HCT116 (cell line): ENCODE data around the gene SYT9. TPM values are rescaled to one million over a fixed set of nuclear protein-coding genes. Genes with fewer than 3 reads are reported as not detected.

Source experiments
- ATAC-seq: fragments of 200-7000 bp; cut with Tn5 transposase; 2 replicates; pipeline ENCODE4 v1.9.1; 2020; ENCODE audit warnings: mild to moderate bottlenecking, moderate library complexity
- BruUV-seq: library from RNA; stranded (reverse); fragments of 400-500 nt; replicated peaks from 2 replicates; lab custom pipeline; 2021; lab: Mats Ljungman, UMichigan
- CTCF ChIA-PET: fragments of 300-600 bp; sonication (Branson Sonifier 250); formaldehyde crosslinking; loops from one replicate; lab custom pipeline; 2021; ENCODE audit warnings: antibody characterized with exemption; lab: Charles Lee
- POLR2A ChIA-PET: fragments of 300-600, 350-600 bp; sonication (Branson Sonifier 250); formaldehyde crosslinking; loops from one replicate; lab custom pipeline; 2021; ENCODE audit warnings: antibody characterized with exemption; lab: Charles Lee
- RAD21 ChIA-PET, 2 experiments: fragments of 300-600 bp; sonication (Branson Sonifier 250); formaldehyde crosslinking; loops; one replicate each; lab custom pipeline; 2023; ENCODE audit warnings: low total read pairs in 2 of 2; ENCODE audit not compliant: uncharacterized antibody in 2 of 2, unreplicated experiment in 2 of 2, low non-redundant PET in 1 of 2; lab: Charles Lee
- DNase-seq: peaks from one replicate; pipeline ENCODE4 v3.0.0-alpha.2; 2010; ENCODE audit warnings: low read depth, low spot score
- H2AFZ ChIP-seq: fragments of 200-600 bp; shearing (Covaris generic), sonication (generic); 2 replicates; pipeline ENCODE4 v1.6.1; 2017; ENCODE audit warnings: low read depth, mixed run types, mixed read lengths, antibody characterized with exemption, low read length; ENCODE audit not compliant: poor library complexity, severe bottlenecking
- H3K27ac ChIP-seq: 2 replicates; pipeline ENCODE4 v1.5.1; 2012; ENCODE audit warnings: low read depth, low read length
- H3K27me3 ChIP-seq: fragments of 200-600 bp; sonication (generic); 2 replicates; pipeline ENCODE4 v1.6.1; 2016; ENCODE audit warnings: mixed run types, low read length, mixed read lengths; ENCODE audit not compliant: insufficient read depth
- H3K36me3 ChIP-seq, 2 experiments: fragments of 200-500 bp in 1 of 2; fragments of 200-600 bp in 1 of 2; sonication (Bioruptor generic) in 1 of 2; sonication (generic) in 1 of 2; 2 replicates each; pipeline versions ENCODE4 v1.5.1 to v1.6.1; 2014 to 2016; ENCODE audit warnings: low read length in 2 of 2, inconsistent platforms in 1 of 2, mixed read lengths in 1 of 2, mixed run types in 1 of 2; ENCODE audit not compliant: insufficient read depth in 2 of 2, control insufficient read depth in 1 of 2
- H3K4me1 ChIP-seq, 2 experiments: fragments of 200-600 bp in 1 of 2; sonication (generic) in 1 of 2; 2 replicates each; pipeline versions ENCODE4 v1.5.1 to v1.6.1; 2012 to 2017; ENCODE audit warnings: low read length in 2 of 2, inconsistent platforms in 1 of 2, mild to moderate bottlenecking in 1 of 2, mixed read lengths in 1 of 2, mixed run types in 1 of 2, moderate library complexity in 1 of 2; ENCODE audit not compliant: insufficient read depth in 2 of 2, control insufficient read depth in 1 of 2
- H3K4me2 ChIP-seq: fragments of 200-600 bp; sonication (generic); 2 replicates; pipeline ENCODE4 v1.6.1; 2017; ENCODE audit warnings: mixed run types, low read length, mixed read lengths
- H3K4me3 ChIP-seq, 2 experiments: fragments of 200-600 bp in 1 of 2; sonication (generic) in 1 of 2; replicated peaks in 1 of 2; 2 replicates each; pipeline ENCODE4 v1.5.1; 2011 to 2016; ENCODE audit warnings: low read length in 2 of 2, control low read depth in 1 of 2, low read depth in 1 of 2, mild to moderate bottlenecking in 1 of 2, mixed read lengths in 1 of 2, mixed run types in 1 of 2
- H3K79me2 ChIP-seq: fragments of 200-600 bp; sonication (generic); 2 replicates; pipeline ENCODE4 v1.6.1; 2017; ENCODE audit warnings: mild to moderate bottlenecking, mixed run types, low read length, moderate library complexity, mixed read lengths; ENCODE audit not compliant: insufficient read depth
- H3K9ac ChIP-seq: fragments of 200-600 bp; sonication (generic); 2 replicates; pipeline ENCODE4 v1.6.1; 2016; ENCODE audit warnings: low read length, mixed read lengths
- H3K9me2 ChIP-seq: fragments of 200-600 bp; sonication (generic), shearing (Covaris generic); 2 replicates; pipeline ENCODE4 v1.6.1; 2017; ENCODE audit warnings: mixed run types, mild to moderate bottlenecking, moderate library complexity; ENCODE audit not compliant: insufficient read depth
- H3K9me3 ChIP-seq, 2 experiments: fragments of 200-500 bp in 1 of 2; fragments of 200-600 bp in 1 of 2; sonication (Bioruptor generic) in 1 of 2; sonication (generic) in 1 of 2; 2 replicates each; pipeline ENCODE4 v1.6.1; 2014 to 2017; ENCODE audit warnings: low read length in 2 of 2, mixed read lengths in 2 of 2, inconsistent platforms in 1 of 2, low read depth in 1 of 2, mild to moderate bottlenecking in 1 of 2, mixed run types in 1 of 2, moderate library complexity in 1 of 2; ENCODE audit not compliant: control insufficient read depth in 1 of 2, insufficient read depth in 1 of 2
- H4K20me1 ChIP-seq: fragments of 200-600 bp; sonication (generic), shearing (Covaris generic); 2 replicates; pipeline ENCODE4 v1.6.1; 2017; ENCODE audit warnings: mixed run types, mild to moderate bottlenecking, moderate library complexity; ENCODE audit not compliant: insufficient read depth
- ATF3 ChIP-seq: IDR thresholded peaks from 2 replicates; pipeline ENCODE4 v1.6.1; 2012
- CBX3 ChIP-seq: IDR thresholded peaks from 2 replicates; pipeline ENCODE4 v1.6.1; 2012; ENCODE audit warnings: low read depth
- CEBPB ChIP-seq: IDR thresholded peaks from 2 replicates; pipeline ENCODE4 v1.6.1; 2012; ENCODE audit warnings: low read depth
- CTCF ChIP-seq, 3 experiments: fragments of 200-600 bp in 1 of 3; sonication (generic) in 1 of 3; IDR thresholded peaks in 2 of 3; conservative IDR thresholded peaks in 1 of 3; 2 replicates each; pipeline ENCODE4 v1.5.1; 2012 to 2017; ENCODE audit warnings: low read depth in 2 of 3, low read length in 2 of 3, antibody characterized with exemption in 1 of 3, borderline replicate concordance in 1 of 3, control low read depth in 1 of 3, mild to moderate bottlenecking in 1 of 3, mixed read lengths in 1 of 3, mixed run types in 1 of 3, moderate library complexity in 1 of 3; ENCODE audit not compliant: insufficient read depth in 1 of 3
- EGR1 ChIP-seq: IDR thresholded peaks from 2 replicates; pipeline ENCODE4 v1.6.1; 2012; ENCODE audit warnings: low read depth
- ELF1 ChIP-seq: IDR thresholded peaks from 2 replicates; pipeline ENCODE4 v1.6.1; 2012; ENCODE audit warnings: low read depth, borderline replicate concordance
- EZH2 ChIP-seq: fragments of 200-600 bp; sonication (generic); IDR thresholded peaks from 2 replicates; pipeline ENCODE4 v1.6.1; 2017; ENCODE audit warnings: antibody characterized with exemption, mixed run types
- EZH2phosphoT487 ChIP-seq: fragments of 200-600 bp; IDR thresholded peaks from 2 replicates; pipeline ENCODE4 v1.6.1; 2018; ENCODE audit warnings: antibody characterized with exemption, borderline replicate concordance
- JUND ChIP-seq: IDR thresholded peaks from 2 replicates; pipeline ENCODE4 v1.6.1; 2012
- POLR2A ChIP-seq: IDR thresholded peaks from 2 replicates; pipeline ENCODE4 v1.7.0; 2011; ENCODE audit warnings: borderline replicate concordance; ENCODE audit not compliant: insufficient read depth, insufficient read length; ENCODE audit errors: extremely low read depth
- POLR2AphosphoS5 ChIP-seq: IDR thresholded peaks from 2 replicates; pipeline ENCODE4 v1.6.1; 2011; ENCODE audit warnings: mild to moderate bottlenecking, low read depth, low read length, moderate library complexity
- SIN3A ChIP-seq: IDR thresholded peaks from 2 replicates; pipeline ENCODE4 v1.6.1; 2012; ENCODE audit warnings: low read depth
- SRF ChIP-seq: IDR thresholded peaks from 2 replicates; pipeline ENCODE4 v1.6.1; 2012; ENCODE audit warnings: low read depth
- TCF7L2 ChIP-seq: IDR thresholded peaks from 2 replicates; pipeline ENCODE4 v1.7.0; 2011; ENCODE audit warnings: borderline replicate concordance, inconsistent platforms; ENCODE audit not compliant: insufficient read depth, insufficient read length; ENCODE audit errors: extremely low read depth
- ZBTB33 ChIP-seq: IDR thresholded peaks from 2 replicates; pipeline ENCODE4 v1.6.1; 2011; ENCODE audit warnings: mild to moderate bottlenecking, low read length, moderate library complexity; ENCODE audit not compliant: insufficient replicate concordance; ENCODE audit errors: extremely low read depth
- ZNF274 ChIP-seq: fragments of 200-500 bp; sonication (Bioruptor generic); IDR thresholded peaks from 2 replicates; pipeline ENCODE4 v1.6.1; 2014; ENCODE audit warnings: mild to moderate bottlenecking, low read depth, low read length, inconsistent platforms
- intact Hi-C: fragments of 100-400 bp; cut with micrococcal nuclease; formaldehyde crosslinking; loops from 2 replicates; pipeline ENCODE4 v1.10.0; 2022
- total RNA-seq: library from RNA; stranded (reverse); gene quantifications from one replicate; pipeline ENCODE4 v1.2.1, GENCODE V29; 2021; ENCODE audit not compliant: unreplicated experiment

Gene SYT9
- total RNA-seq, 1 experiment from 2014 or later = not detected

DNA sequence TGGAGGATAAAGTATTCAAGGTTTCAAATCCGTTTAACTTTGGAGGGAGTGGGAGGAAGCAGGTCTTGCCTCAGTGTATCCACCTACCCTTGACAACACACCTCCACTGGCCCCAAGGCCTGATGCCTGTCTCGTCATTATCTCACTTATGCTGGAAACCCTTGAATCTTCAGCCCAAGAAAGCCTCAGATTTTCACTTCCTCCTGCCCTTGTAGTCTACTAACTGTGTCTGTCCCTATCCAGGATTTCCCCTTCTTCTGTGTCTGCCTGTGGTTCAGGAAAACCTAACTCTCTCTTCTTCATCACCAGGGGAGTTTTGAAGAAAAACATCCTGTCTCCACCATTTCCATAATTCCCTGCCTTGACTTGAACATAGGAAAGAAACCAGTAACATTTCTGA, 56.1 kb downstream of the SYT9 start:
- Histone ChIP-seq H3K4me2 (no peak overlapping the region), H3K4me1 (no peaks in the 10 kb centered on the region), H3K4me3 (no peak overlapping the region), H2AFZ (no peak overlapping the region), H3K9ac (no peak overlapping the region), H3K9me3 (no peaks in the 10 kb centered on the region), H3K9me2 (no peaks in the 10 kb centered on the region), H3K36me3 (no peaks in the 10 kb centered on the region), H3K27me3 (peaks cover 56% of the 10 kb centered on the region), H3K27ac (no peak overlapping the region), H3K79me2 (no peaks in the 10 kb centered on the region), H4K20me1 (no peaks in the 10 kb centered on the region)
- CTCF ChIA-PET = no interaction called here
- no peak for ATAC-seq
- TF ChIP-seq ATF3 (no peak), ZBTB33 (no peak), TCF7L2 (no peak), ZNF274 (no peak), POLR2AphosphoS5 (no peak), CEBPB (no peak), SIN3A (no peak), EZH2 (no peak), ELF1 (no peak), JUND (no peak), EZH2phosphoT487 (no peak), POLR2A (no peak), CBX3 (no peak), CTCF (IDR thresholded peaks at IDR 0.05 in 2 of 3, conservative IDR thresholded peaks at IDR 0.05 in 1 of 3; ENCODE audit: borderline replicate concordance in 1 of 3, insufficient read depth in 1 of 3, low read depth in 2 of 3, low read length in 2 of 3) (no peak), SRF (no peak), EGR1 (no peak)
- no TSS peak for BruUV-seq
- POLR2A ChIA-PET = no interaction called here
- DNase-seq = no peak
- intact Hi-C loops = no loop called here
- RAD21 ChIA-PET = no interaction called here
